Amniotic stem cell (primary cell): ENCODE measurements around the gene LCN6.
A peak's percentile ranks its signal among the peaks of the same experiment; 100 is the strongest.
"Not testable (repeated sequence)": the region's sequence is repeated elsewhere in the genome, so short reads cannot be mapped to it uniquely, and the experiment has no call there.

Experiments used
- DNase-seq: peaks from one replicate; lab custom pipeline; 2025; lab: John Stamatoyannopoulos, UW

Gene LCN6, protein sequence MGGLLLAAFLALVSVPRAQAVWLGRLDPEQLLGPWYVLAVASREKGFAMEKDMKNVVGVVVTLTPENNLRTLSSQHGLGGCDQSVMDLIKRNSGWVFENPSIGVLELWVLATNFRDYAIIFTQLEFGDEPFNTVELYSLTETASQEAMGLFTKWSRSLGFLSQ

GRCh38 chr9:136748201-136748600 is at the start of gene LCN6:
TSS of gene LCN6 (minus strand) at chr9:136748525. CDS start at chr9:136748483, 42 bp downstream.
- DNase-seq = no peak

- not testable (repeated sequence) for DNase-seq
Measured at GRCh38 chr9:136796775-136797347, 48.5 kb upstream of the LCN6 start.

- no peak for DNase-seq
Measured at GRCh38 chr9:136796238-136796774, 48.0 kb upstream of the LCN6 start, which contains the start of gene CCDC183. TSS of gene CCDC183 (plus strand) at chr9:136796338. CDS start at chr9:136796398, 60 bp downstream.

DNA sequence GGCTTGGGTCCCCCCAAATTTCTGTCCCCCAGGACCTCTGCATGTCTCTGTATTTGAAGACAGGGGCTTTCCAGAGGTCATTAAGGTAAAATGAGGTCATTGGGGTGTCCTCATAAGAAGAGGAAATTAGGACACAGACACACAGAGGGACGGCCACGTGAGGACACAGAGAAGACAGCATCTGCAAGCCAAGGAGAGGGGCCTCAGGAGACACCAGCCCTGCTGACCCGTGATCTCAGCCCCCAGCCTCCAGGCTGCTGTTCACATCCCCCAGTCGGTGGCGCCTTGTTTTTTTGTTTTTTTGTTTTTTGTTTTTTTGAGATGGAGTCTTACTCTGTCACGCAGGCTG is 46.6 kb upstream of the LCN6 start:
- DNase-seq = no peak

DNA sequence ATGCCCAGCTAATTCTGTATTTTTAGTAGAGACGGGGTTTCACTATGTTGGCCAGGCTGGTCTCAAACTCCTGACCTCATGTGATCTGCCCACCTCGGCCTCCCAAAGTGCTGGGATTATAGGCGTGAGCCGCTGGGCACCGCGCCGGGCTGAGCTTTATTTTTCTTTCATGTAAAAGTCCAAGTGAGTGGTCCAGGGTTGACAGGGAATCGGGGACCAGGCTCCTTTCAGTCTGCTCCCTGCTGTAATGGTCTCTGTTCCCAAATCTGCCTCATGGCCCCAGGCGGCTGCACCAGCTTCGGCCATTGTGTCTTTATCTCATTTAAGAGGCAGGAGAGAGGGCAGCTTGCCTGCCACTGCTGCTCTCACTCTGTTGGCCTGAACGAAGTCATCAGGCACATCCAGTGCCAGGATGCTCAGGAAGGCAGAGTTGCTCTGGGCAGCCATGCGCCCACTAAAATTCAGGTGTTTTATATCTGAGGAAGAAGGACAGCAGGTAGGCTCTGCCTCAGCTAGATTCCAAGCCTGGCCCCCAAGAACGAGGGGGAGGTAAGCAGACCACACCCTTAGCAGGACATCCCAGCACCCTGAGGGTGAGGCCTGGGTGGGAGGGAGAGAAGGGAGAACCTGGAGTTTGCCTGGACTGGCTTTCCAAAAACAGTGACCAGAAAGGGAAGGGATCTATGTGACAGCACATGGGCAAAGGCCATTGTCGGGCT is 46.1 kb upstream of the LCN6 start:
- DNase-seq = no peak

GRCh38 chr9:136793086-136793946 is 45.0 kb upstream of the LCN6 start:
- DNase-seq = no peak

GRCh38 chr9:136792321-136793085 is 44.2 kb upstream of the LCN6 start:
- no peak for DNase-seq

DNA sequence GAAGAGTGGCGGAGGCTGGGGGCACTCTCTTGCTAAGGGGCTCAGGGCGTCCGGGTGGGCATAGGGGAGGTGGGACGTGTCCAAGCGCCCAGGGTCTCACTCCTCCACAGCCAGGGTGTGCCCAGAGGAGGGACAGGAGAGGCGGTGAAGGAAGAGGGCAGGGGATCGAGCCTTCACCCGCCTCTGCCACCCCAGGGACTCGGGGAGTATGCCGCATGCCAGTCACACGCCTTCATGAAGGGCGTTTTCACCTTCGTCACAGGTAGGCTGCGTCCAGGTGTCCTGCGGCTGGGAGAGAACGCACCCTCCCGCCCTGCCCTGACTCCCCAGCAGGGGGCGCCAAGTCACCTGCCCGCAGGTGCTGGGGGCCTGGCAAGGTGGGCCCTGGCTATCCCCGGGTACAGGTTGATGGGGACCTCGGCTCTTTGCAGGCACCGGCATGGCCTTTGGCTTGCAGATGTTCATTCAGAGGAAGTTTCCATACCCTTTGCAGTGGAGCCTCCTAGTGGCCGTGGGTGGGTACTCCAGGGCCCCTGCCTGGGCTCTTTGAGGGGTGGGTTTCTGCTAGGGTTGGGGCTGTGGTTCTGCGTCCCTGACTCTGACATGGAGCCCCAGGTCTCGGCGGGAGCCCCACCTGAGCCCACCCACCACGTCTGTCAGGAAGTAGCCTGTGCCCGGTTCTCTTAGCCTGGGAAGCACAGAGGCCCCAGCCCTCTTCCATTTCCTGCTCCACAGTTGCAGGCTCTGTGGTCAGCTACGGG is 43.4 kb upstream of the LCN6 start:
- DNase-seq = no peak

GRCh38 chr9:136790640-136791515 is 42.6 kb upstream of the LCN6 start, which contains the start of gene TMEM141:
TSS of gene TMEM141 (plus strand) at chr9:136791344. CDS start at chr9:136791371, 27 bp downstream.
- DNase-seq = peak; percentile 100

DNA sequence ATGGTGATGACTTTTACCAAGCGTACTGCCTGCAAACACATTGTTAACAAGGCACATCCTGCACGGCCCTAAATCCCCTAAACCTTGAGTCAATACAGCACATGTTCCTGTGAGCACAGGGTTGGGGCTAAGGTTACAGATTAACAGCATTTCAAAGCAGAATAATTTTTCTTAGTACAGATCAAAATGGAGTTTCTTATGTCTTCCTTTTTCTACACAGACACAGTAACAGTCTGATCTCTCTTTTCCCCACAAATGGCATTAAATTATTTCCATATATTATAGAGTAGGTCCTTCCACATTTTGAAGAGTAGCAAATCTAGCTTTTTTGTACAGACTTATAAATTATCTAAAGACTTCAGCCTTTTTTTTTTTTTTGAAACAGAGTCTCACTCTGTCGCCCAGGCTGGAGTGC is 41.2 kb upstream of the LCN6 start:
- no peak for DNase-seq

DNA sequence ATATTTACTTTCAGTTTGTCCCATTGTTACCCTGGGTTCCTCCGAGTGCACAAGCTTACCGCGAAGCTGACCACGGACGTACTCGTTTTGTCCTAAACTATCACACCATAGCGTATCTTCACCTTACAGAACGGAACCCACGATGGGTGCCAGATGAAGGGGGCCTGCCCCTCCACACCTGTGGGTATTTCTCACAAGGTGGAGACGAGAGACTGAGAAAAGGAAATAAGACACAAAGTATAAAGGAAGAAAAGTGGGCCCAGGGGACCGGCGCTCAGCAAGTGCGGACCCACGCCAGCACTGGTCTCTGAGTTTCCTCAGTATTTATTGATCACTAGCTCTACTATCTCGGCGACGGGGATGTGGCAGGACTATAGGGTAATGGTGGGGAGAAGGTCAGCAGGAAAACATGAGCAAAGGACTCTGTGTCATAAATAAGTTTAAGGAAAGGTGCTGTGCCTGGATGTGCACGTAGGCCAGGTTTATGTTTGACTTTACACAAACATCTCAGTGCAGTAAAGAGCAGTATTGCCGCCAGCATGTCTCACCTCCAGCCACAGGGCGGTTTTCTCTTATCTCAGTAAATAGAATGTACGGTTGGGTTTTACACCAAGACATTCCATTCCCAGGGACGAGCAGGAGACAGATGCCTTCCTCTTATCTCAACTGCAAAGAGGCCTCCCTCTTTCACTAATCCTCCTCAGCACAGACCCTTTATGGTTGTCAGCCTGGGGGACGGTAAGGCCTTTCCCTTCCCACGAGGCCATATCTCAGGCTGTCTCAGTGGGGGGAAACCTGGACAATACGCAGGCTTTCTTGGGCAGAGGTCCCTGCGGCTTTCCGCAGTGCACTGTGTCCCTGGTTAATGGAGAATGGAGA is 40.6 kb upstream of the LCN6 start:
- DNase-seq = not testable (repeated sequence)

DNA sequence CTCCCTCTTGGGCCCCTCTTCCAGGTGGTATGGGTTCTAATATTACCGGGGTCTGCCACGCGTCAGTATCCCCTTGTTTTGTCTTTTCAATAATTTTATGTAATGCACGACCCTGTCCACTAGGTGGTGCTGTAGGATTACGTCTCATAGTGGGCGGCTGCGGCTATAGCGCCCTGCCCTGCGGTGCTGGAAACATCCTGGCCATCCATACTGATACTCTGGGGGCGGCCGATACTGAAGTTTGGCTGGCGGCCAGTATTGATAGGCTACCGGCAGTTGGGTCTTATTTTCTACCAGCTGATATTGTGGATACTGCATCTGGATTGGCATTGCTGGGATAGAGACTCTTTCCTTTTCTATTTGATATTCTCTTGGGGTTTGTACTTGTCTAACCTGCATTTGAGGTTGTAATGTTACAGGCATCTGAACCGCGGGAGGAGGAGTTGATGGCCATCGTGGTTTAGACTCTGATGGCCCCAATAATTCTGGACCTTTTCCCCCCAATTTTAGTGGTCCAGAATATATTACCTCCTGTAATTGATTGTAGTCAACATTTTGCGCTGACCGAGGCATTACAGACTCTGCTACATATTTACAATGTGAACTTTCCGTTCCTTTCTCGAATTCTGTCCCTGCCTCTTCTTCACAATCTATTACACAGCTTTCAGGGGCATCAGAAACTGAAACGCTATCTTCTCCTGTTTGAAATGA is 39.5 kb upstream of the LCN6 start:
- no peak for DNase-seq

- DNase-seq = not testable (repeated sequence)
Measured at GRCh38 chr9:136786983-136787382, 38.7 kb upstream of the LCN6 start.

- DNase-seq = no peak
Measured at GRCh38 chr9:136786451-136786850, 38.1 kb upstream of the LCN6 start.

GRCh38 chr9:136785565-136786355 is 37.4 kb upstream of the LCN6 start:
- DNase-seq = not testable (repeated sequence)

GRCh38 chr9:136784997-136785361 is 36.7 kb upstream of the LCN6 start:
- no peak for DNase-seq
